H9 (cell line): ENCODE results near the gene STH. TPM values are rescaled to one million over a fixed set of nuclear protein-coding genes. Genes with fewer than 3 reads are reported as not detected.

Experiments used
- DNase-seq: peaks from one replicate; pipeline ENCODE4 v3.0.0-alpha.2; 2017
- H2AFZ ChIP-seq: one replicate; pipeline ENCODE4 v1.6.1; 2013; ENCODE audit warnings: mild to moderate bottlenecking, low read length, control low read depth, moderate library complexity
- H2AK5ac ChIP-seq: 2 replicates; pipeline ENCODE4 v1.6.1; 2013; ENCODE audit warnings: low read length, control low read depth, mixed read lengths; ENCODE audit not compliant: insufficient read length
- H2BK120ac ChIP-seq: one replicate; pipeline ENCODE4 v1.6.1; 2013; ENCODE audit warnings: low read depth, mild to moderate bottlenecking, low read length, control low read depth, inconsistent platforms; ENCODE audit not compliant: poor library complexity, severe bottlenecking
- H2BK12ac ChIP-seq: 2 replicates; pipeline ENCODE4 v1.6.1; 2013; ENCODE audit warnings: low read length, control low read depth, mixed read lengths, low read depth; ENCODE audit not compliant: insufficient read length
- H2BK15ac ChIP-seq: 2 replicates; pipeline ENCODE4 v1.6.1; 2013; ENCODE audit warnings: low read depth, low read length, control low read depth
- H2BK20ac ChIP-seq: one replicate; pipeline ENCODE4 v1.6.1; 2013; ENCODE audit warnings: low read depth, mild to moderate bottlenecking, low read length, control low read depth, inconsistent platforms; ENCODE audit not compliant: poor library complexity, severe bottlenecking
- H2BK5ac ChIP-seq: 2 replicates; pipeline ENCODE4 v1.6.1; 2013; ENCODE audit warnings: low read length, control low read depth, mixed read lengths; ENCODE audit not compliant: insufficient read length
- H3K14ac ChIP-seq: 2 replicates; pipeline ENCODE4 v1.6.1; 2013; ENCODE audit warnings: low read length, control low read depth; ENCODE audit not compliant: insufficient read depth
- H3K18ac ChIP-seq: 2 replicates; pipeline ENCODE4 v1.6.1; 2013; ENCODE audit warnings: low read depth, mild to moderate bottlenecking, mixed read lengths, low read length, control low read depth; ENCODE audit not compliant: insufficient read length
- H3K23ac ChIP-seq: 2 replicates; pipeline ENCODE4 v1.6.1; 2013; ENCODE audit warnings: low read length, control low read depth, mixed read lengths, low read depth; ENCODE audit not compliant: insufficient read length
- H3K23me2 ChIP-seq: 2 replicates; pipeline ENCODE4 v1.6.1; 2013; ENCODE audit warnings: low read depth, mild to moderate bottlenecking, mixed read lengths, low read length, control low read depth; ENCODE audit not compliant: insufficient read length, poor library complexity, severe bottlenecking
- H3K27ac ChIP-seq: 2 replicates; pipeline ENCODE4 v1.5.1; 2013; ENCODE audit warnings: low read length, control low read depth, mixed read lengths, low read depth; ENCODE audit not compliant: insufficient read length
- H3K27me3 ChIP-seq: 2 replicates; pipeline ENCODE4 v1.6.1; 2013; ENCODE audit warnings: low read length, control low read depth, inconsistent platforms; ENCODE audit not compliant: insufficient read depth
- H3K4ac ChIP-seq: 2 replicates; pipeline ENCODE4 v1.6.1; 2013; ENCODE audit warnings: low read depth, mild to moderate bottlenecking, control low read depth, inconsistent platforms, low read length, moderate library complexity
- H3K4me1 ChIP-seq: 2 replicates; pipeline ENCODE4 v1.6.1; 2013; ENCODE audit warnings: low read length, control low read depth, inconsistent platforms; ENCODE audit not compliant: insufficient read depth
- H3K4me2 ChIP-seq: 2 replicates; pipeline ENCODE4 v1.6.1; 2013; ENCODE audit warnings: low read length, control low read depth, mixed read lengths; ENCODE audit not compliant: insufficient read length, insufficient read depth
- H3K56ac ChIP-seq: 2 replicates; pipeline ENCODE4 v1.6.1; 2013; ENCODE audit warnings: low read depth, mild to moderate bottlenecking, mixed read lengths, low read length, control low read depth; ENCODE audit not compliant: insufficient read length
- H3K79me1 ChIP-seq: 2 replicates; pipeline ENCODE4 v1.6.1; 2013; ENCODE audit warnings: low read depth, mild to moderate bottlenecking, moderate library complexity, low read length, control low read depth, inconsistent platforms; ENCODE audit not compliant: insufficient read depth, poor library complexity, severe bottlenecking
- H3K79me2 ChIP-seq: 2 replicates; pipeline ENCODE4 v1.6.1; 2013; ENCODE audit warnings: low read length, control low read depth, inconsistent platforms; ENCODE audit not compliant: insufficient read depth
- H3K9ac ChIP-seq: 2 replicates; pipeline ENCODE4 v1.6.1; 2013; ENCODE audit warnings: low read length, control low read depth, mixed read lengths; ENCODE audit not compliant: insufficient read length; ENCODE audit errors: extremely low read depth
- H3K9me3 ChIP-seq: one replicate; pipeline ENCODE4 v1.6.1; 2013; ENCODE audit warnings: low read depth, low read length, inconsistent platforms; ENCODE audit not compliant: control insufficient read depth
- H3T11ph ChIP-seq: one replicate; pipeline ENCODE4 v1.6.1; 2013; ENCODE audit warnings: mild to moderate bottlenecking, low read length, control low read depth, inconsistent platforms
- H4K20me1 ChIP-seq: one replicate; pipeline ENCODE4 v1.6.1; 2013; ENCODE audit not compliant: control insufficient read depth, insufficient read length, insufficient read depth
- H4K5ac ChIP-seq: 2 replicates; pipeline ENCODE4 v1.6.1; 2013; ENCODE audit warnings: low read depth, mild to moderate bottlenecking, mixed read lengths, low read length, control low read depth; ENCODE audit not compliant: insufficient read length
- H4K8ac ChIP-seq: replicated peaks from 2 replicates; pipeline ENCODE4 v1.6.1; 2013; ENCODE audit warnings: low read length, control low read depth, mixed read lengths, low read depth; ENCODE audit not compliant: insufficient read length
- H4K91ac ChIP-seq: 2 replicates; pipeline ENCODE4 v1.6.1; 2013; ENCODE audit warnings: low read depth, mild to moderate bottlenecking, moderate library complexity, mixed read lengths, low read length, control low read depth; ENCODE audit not compliant: insufficient read length
- H3K27ac Mint-ChIP-seq, 3 experiments: 2 replicates in 2 of 3; 3 replicates in 1 of 3; pipeline ENCODE4 v1.8.0; 2020 to 2021; ENCODE audit warnings: mixed read lengths in 3 of 3, mild to moderate bottlenecking in 1 of 3, moderate library complexity in 1 of 3
- H3K27me3 Mint-ChIP-seq: 2 replicates; pipeline ENCODE4 v1.8.0; 2021; ENCODE audit warnings: low read depth, mild to moderate bottlenecking, moderate library complexity, mixed read lengths
- H3K36me3 Mint-ChIP-seq, 3 experiments: 2 replicates in 2 of 3; 3 replicates in 1 of 3; pipeline ENCODE4 v1.8.0; 2020 to 2021; ENCODE audit warnings: low read depth in 3 of 3, mixed read lengths in 3 of 3; ENCODE audit not compliant: insufficient read depth in 1 of 3
- H3K4me1 Mint-ChIP-seq, 2 experiments: 2 replicates each; pipeline ENCODE4 v1.8.0; 2020; ENCODE audit warnings: mixed read lengths in 2 of 2
- H3K4me3 Mint-ChIP-seq, 2 experiments: 2 replicates in 1 of 2; 3 replicates in 1 of 2; pipeline ENCODE4 v1.8.0; 2020 to 2021; ENCODE audit warnings: mild to moderate bottlenecking in 2 of 2, mixed read lengths in 2 of 2, moderate library complexity in 1 of 2
- H3K9me3 Mint-ChIP-seq, 2 experiments: 2 replicates in 1 of 2; 3 replicates in 1 of 2; pipeline ENCODE4 v1.8.0; 2020; ENCODE audit warnings: mild to moderate bottlenecking in 2 of 2, mixed read lengths in 2 of 2, moderate library complexity in 1 of 2
- WGBS: extraction: QIAGEN DNeasy Blood & Tissue Kit; methylation state at CpG from one replicate; pipeline ENCODE4 v1.1.7; 2013; ENCODE audit warnings: missing lambda C conversion rate, low lambda C conversion rate, mixed read lengths; ENCODE audit not compliant: insufficient read length; ENCODE audit errors: extremely low coverage; 5-methylcytosine and 5-hydroxymethylcytosine counted together
- total RNA-seq: library from RNA; stranded (reverse); gene quantifications from 2 replicates; pipeline ENCODE4 v1.2.1, GENCODE V29; 2021
- TF ChIP-seq, protein P1 (sequence below): fragments of 200-600 bp; sonication (generic); conservative IDR thresholded peaks from 3 replicates; pipeline ENCODE4 v1.8.0; 2021; ENCODE audit warnings: antibody characterized with exemption, mild to moderate bottlenecking

The STH gene
- total RNA-seq, 1 experiment from 2014 or later = not detected

GRCh38 chr17:46002311-46002972 lies 3.4 kb downstream of the STH start:
- Histone ChIP-seq H3K9ac (no peak overlapping the region), H4K5ac (no peak overlapping the region), H2BK20ac (no peak overlapping the region), H3K27ac (no peak overlapping the region), H3K4me2 (no peak overlapping the region), H3K23me2 (no peaks in the 10 kb centered on the region), H3K4me1 (no peaks in the 10 kb centered on the region), H2BK5ac (no peak overlapping the region), H4K8ac (no peak overlapping the region), H3K23ac (no peak overlapping the region), H2AFZ (no peak overlapping the region), H4K20me1 (no peaks in the 10 kb centered on the region), H3K79me1 (no peaks in the 10 kb centered on the region), H3K27me3 (no peaks in the 10 kb centered on the region), H2BK12ac (no peak overlapping the region), H3K9me3 (no peaks in the 10 kb centered on the region), H2BK15ac (no peak overlapping the region), H3K18ac (no peak overlapping the region), H3K56ac (no peak overlapping the region), H3K79me2 (no peaks in the 10 kb centered on the region), H3K4ac (no peak overlapping the region), H4K91ac (no peak overlapping the region), H3K14ac (no peak overlapping the region), H3T11ph (no peak overlapping the region), H2BK120ac (no peak overlapping the region), H2AK5ac (no peak overlapping the region)
- Mint-ChIP-seq H3K4me1 (peaks cover 0 to 5% of the 10 kb centered on the region in 2 experiments; a peak in 1 of 4 replicates), H3K9me3 (peaks cover 0 to 7% of the 10 kb centered on the region in 2 experiments; a peak in 2 of 5 replicates), H3K4me3 (no peak overlapping the region), H3K27ac (0 out of 7 replicates have a peak overlapping the region, but pooled peaks of 1 of the 3 experiments have one; percentile 27), H3K27me3 (no peaks in the 10 kb centered on the region; the same call in 1 of the 2 replicates), H3K36me3 (no peaks in the 10 kb centered on the region; a peak in 1 of 7 replicates)
- TF ChIP-seq, protein P1, sequence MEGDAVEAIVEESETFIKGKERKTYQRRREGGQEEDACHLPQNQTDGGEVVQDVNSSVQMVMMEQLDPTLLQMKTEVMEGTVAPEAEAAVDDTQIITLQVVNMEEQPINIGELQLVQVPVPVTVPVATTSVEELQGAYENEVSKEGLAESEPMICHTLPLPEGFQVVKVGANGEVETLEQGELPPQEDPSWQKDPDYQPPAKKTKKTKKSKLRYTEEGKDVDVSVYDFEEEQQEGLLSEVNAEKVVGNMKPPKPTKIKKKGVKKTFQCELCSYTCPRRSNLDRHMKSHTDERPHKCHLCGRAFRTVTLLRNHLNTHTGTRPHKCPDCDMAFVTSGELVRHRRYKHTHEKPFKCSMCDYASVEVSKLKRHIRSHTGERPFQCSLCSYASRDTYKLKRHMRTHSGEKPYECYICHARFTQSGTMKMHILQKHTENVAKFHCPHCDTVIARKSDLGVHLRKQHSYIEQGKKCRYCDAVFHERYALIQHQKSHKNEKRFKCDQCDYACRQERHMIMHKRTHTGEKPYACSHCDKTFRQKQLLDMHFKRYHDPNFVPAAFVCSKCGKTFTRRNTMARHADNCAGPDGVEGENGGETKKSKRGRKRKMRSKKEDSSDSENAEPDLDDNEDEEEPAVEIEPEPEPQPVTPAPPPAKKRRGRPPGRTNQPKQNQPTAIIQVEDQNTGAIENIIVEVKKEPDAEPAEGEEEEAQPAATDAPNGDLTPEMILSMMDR = peak; percentile 96
- peak; percentile 86 for DNase-seq
- WGBS = no CpG with 5 or more reads among the region's 8 CpGs
